GM12875 (cell line): Measurements from ENCODE around the gene MAGEB2.

ENCODE experiments used
- H3K4me3 ChIP-seq: one replicate; pipeline ENCODE4 v1.5.1; 2011; ENCODE audit warnings: low read depth, low read length, control low read depth
- TF ChIP-seq, protein P1 (sequence below): IDR thresholded peaks from 2 replicates; pipeline ENCODE4 v1.5.1; 2011; ENCODE audit warnings: low read depth, mild to moderate bottlenecking, control low read depth, inconsistent platforms, low read length, moderate library complexity, borderline replicate concordance; ENCODE audit not compliant: insufficient read depth

The MAGEB2 gene

DNA sequence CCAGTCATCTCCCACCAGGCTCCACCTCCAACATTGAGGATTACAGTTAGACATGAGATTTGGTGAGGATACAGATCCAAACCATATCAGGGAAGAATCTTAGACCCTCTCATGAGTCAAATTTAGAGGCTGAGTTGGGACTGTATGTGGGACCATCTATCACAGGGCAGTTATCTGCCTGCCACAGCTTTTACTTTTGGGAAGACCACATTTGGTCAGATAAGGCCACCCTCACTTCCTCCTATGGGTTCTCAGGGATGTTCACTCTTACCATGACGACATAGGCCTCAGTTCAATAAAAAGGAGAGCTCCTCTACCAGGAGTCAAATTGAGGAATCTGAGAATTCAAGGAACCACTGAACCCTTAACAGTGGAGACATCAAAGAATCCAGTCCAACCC, 2.1 kb downstream of the MAGEB2 start:
- H3K4me3 ChIP-seq, result no peak overlapping the region
- TF ChIP-seq, protein P1, sequence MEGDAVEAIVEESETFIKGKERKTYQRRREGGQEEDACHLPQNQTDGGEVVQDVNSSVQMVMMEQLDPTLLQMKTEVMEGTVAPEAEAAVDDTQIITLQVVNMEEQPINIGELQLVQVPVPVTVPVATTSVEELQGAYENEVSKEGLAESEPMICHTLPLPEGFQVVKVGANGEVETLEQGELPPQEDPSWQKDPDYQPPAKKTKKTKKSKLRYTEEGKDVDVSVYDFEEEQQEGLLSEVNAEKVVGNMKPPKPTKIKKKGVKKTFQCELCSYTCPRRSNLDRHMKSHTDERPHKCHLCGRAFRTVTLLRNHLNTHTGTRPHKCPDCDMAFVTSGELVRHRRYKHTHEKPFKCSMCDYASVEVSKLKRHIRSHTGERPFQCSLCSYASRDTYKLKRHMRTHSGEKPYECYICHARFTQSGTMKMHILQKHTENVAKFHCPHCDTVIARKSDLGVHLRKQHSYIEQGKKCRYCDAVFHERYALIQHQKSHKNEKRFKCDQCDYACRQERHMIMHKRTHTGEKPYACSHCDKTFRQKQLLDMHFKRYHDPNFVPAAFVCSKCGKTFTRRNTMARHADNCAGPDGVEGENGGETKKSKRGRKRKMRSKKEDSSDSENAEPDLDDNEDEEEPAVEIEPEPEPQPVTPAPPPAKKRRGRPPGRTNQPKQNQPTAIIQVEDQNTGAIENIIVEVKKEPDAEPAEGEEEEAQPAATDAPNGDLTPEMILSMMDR, result no peak

GRCh38 chrX:30219372-30219771, 4.0 kb downstream of the MAGEB2 start:
- no peak overlapping the region for H3K4me3 ChIP-seq
- TF ChIP-seq, protein P1, result no peak

DNA sequence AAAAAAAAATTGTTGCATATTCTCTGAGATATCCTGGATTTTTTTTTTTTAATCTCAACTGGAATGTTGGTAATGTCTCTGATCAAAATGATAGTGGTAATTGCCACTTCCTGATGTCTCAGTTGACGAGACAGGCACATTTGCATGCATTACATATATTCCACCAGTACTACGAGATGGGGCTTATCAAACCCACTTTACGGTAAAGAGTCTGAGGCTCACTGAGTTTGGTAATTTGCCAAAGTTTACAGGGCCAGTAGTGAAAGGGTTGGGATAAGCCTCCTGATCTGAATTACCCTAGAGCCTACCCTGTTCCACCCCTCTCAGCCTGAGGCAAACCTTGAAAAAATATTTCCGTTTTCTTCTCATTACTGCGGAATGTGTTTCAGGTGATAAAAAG, 5.3 kb downstream of the MAGEB2 start:
- TF ChIP-seq, protein P1, result no peak
- no peak overlapping the region for H3K4me3 ChIP-seq

GRCh38 chrX:30224536-30224935, 9.2 kb downstream of the MAGEB2 start:
- TF ChIP-seq, protein P1, result no peak
- no peak overlapping the region for H3K4me3 ChIP-seq

- H3K4me3 ChIP-seq, result no peak overlapping the region
- TF ChIP-seq, protein P1, result no peak
Observed at GRCh38 chrX:30228526-30228925, 13.2 kb downstream of the MAGEB2 start.

- TF ChIP-seq, protein P1, result no peak
- H3K4me3 ChIP-seq, result no peak within 1 kb of the TSS
Observed at GRCh38 chrX:30230395-30230794, 15.0 kb downstream of the MAGEB2 start, which contains the start of gene MAGEB3. MAGEB3 (plus strand) TSS chrX:30230657; CDS start chrX:30235925, 5,268 bp downstream.

GRCh38 chrX:30241724-30242415, 26.5 kb downstream of the MAGEB2 start, which contains the start of gene MAGEB4:
MAGEB4 (plus strand) TSS chrX:30242000; CDS start chrX:30242136, 136 bp downstream.
- TF ChIP-seq, protein P1, result no peak
- no peak within 1 kb of the TSS for H3K4me3 ChIP-seq
